ENCODE measurements around the gene SPACA9.
A peak's percentile ranks its signal among the peaks of the same experiment; 100 is the strongest.

The SPACA9 gene

GRCh38 chr9:132878695-132879456 is at the start of gene SPACA9:
Gene SPACA9 (plus strand): TSS chr9:132878898. CDS start chr9:132883948, 5,050 bp downstream.
- peak; percentile 38 for DNase-seq

- no peak for DNase-seq
These were observed 46.4 kb upstream of the SPACA9 start for GRCh38 chr9:132832171-132832881.

GRCh38 chr9:132833550-132834121 is 45.1 kb upstream of the SPACA9 start:
- no peak for DNase-seq

- DNase-seq, result no peak
These were observed 44.4 kb upstream of the SPACA9 start for GRCh38 chr9:132834343-132834742.

- DNase-seq, result no peak
These were observed 41.0 kb upstream of the SPACA9 start for GRCh38 chr9:132837501-132838286.

- no peak for DNase-seq
These were observed 40.4 kb upstream of the SPACA9 start for GRCh38 chr9:132838291-132838690.

- DNase-seq, result no peak
These were observed 37.7 kb upstream of the SPACA9 start for GRCh38 chr9:132840980-132841379.

- no peak for DNase-seq
These were observed 36.3 kb upstream of the SPACA9 start for GRCh38 chr9:132842124-132843044.

GRCh38 chr9:132846109-132846917 is 32.4 kb upstream of the SPACA9 start:
- no peak for DNase-seq

- DNase-seq, result no peak
These were observed 31.7 kb upstream of the SPACA9 start for GRCh38 chr9:132846918-132847515.

- DNase-seq, result no peak
These were observed 29.5 kb upstream of the SPACA9 start for GRCh38 chr9:132849185-132849706.

GRCh38 chr9:132853482-132853881 is 25.2 kb upstream of the SPACA9 start:
- no peak for DNase-seq

- no peak for DNase-seq
These were observed 23.9 kb upstream of the SPACA9 start for GRCh38 chr9:132854832-132855231.

GRCh38 chr9:132855904-132856303 is 22.8 kb upstream of the SPACA9 start:
- DNase-seq, result no peak

- DNase-seq, result no peak
These were observed 21.7 kb upstream of the SPACA9 start for GRCh38 chr9:132857031-132857430.

- DNase-seq, result no peak
These were observed 20.9 kb upstream of the SPACA9 start for GRCh38 chr9:132857616-132858342.

GRCh38 chr9:132858751-132859150 is 19.9 kb upstream of the SPACA9 start:
- DNase-seq, result no peak

GRCh38 chr9:132861666-132862065 is 17.0 kb upstream of the SPACA9 start:
- no peak for DNase-seq

GRCh38 chr9:132862533-132862932 is 16.2 kb upstream of the SPACA9 start:
- no peak for DNase-seq

GRCh38 chr9:132863096-132863495 is 15.6 kb upstream of the SPACA9 start:
- DNase-seq, result no peak

Data from CD4-positive, alpha-beta T cell treated with Interleukin-10 for 1 hour (primary cell).